SJSA1 (cell line): ENCODE measurements around the gene ARFIP1. TPM values are rescaled to one million over a fixed set of nuclear protein-coding genes. Genes with fewer than 3 reads are reported as not detected.

ENCODE experiments used
- total RNA-seq: library from RNA; depleted of rRNA; stranded (reverse); fragments of >200 nt; shearing (Covaris generic); gene quantifications from 2 replicates; pipeline ENCODE4 v1.2.3, GENCODE V29; 2014; rRNA removed

ARFIP1 gene
- total RNA-seq, 1 experiment from 2014 or later = 46.4 TPM

Other genes starting within 250 kb of the ARFIP1 start
- gene FBXW7, start 243.9 kb upstream of the ARFIP1 start, total RNA-seq = 28.9 and 29.5 TPM in 2 replicates
- gene TMEM154, start 100.0 kb upstream of the ARFIP1 start, total RNA-seq = 0.22 and 0.37 TPM in 2 replicates
- gene TIGD4, start 224 bp upstream of the ARFIP1 start, total RNA-seq = 0.18 TPM in 1 of 2 replicates, not detected in the other
- gene FHDC1, start 156.4 kb downstream of the ARFIP1 start, total RNA-seq = 0.03 TPM in 1 of 2 replicates, not detected in the other